GM10248 (cell line): ENCODE results near the gene NOTO.
"Not testable (repeated sequence)": the region's sequence is repeated elsewhere in the genome, so short reads cannot be mapped to it uniquely, and the experiment has no call there.

ENCODE experiments used
- CTCF ChIA-PET: fragments of 300-600 bp; sonication (Branson Sonifier 250); formaldehyde crosslinking; extraction: SDS; loops from one replicate; lab custom pipeline; 2021; ENCODE audit warnings: antibody characterized with exemption; lab: Yijun Ruan, JAX
- POLR2A ChIA-PET: fragments of 350-650 bp; sonication (Branson Sonifier 250); formaldehyde crosslinking; extraction: SDS; loops from one replicate; lab custom pipeline; 2020; ENCODE audit warnings: antibody characterized with exemption; lab: Yijun Ruan, JAX
- DNase-seq: peaks from one replicate; pipeline ENCODE4 v3.0.0; 2012; ENCODE audit errors: extremely low spot score
- TF ChIP-seq, protein P1 (sequence below): IDR thresholded peaks from 2 replicates; pipeline ENCODE4 v1.5.1; 2012; ENCODE audit warnings: mild to moderate bottlenecking, low read depth; ENCODE audit errors: extremely low read depth, missing control alignments, control extremely low read depth

NOTO gene

DNA sequence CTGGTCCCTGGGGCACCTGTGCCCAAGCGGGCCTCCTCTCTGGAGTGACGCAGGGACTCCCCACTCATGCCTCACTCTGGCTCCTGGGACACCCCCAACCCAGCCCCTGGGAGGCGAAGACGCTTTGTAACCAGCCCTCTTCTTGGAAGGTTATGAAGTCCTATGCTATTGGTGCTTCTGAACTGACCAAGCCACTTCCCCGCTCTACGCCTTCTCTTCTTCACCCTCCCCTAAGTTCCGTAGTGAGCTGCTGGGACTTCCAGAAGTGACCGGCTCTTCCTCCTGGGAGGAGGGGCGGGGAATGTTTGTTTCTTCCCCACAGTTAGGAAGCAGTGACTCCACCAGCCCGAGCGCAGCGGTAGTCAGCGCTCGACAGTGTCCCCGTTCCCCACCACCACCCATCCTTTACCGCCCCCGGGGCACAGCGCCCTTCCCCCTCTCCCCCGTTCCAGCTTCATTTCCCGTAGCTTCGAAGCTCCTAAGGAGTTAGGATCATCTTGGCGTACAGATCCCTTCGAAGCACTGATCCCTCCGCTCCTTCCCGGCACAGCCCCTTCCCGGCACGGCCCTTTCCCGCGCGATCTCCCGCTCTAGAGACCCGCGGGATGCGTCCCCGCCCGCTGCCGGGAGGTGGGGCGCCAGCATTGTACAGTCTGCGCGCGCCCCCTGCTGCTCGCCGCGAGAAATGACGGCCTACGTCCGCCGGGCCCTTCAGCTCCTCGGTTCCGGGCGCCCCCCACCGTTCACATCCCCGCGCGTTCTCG is 25.3 kb upstream of the NOTO start:
- TF ChIP-seq, protein P1, sequence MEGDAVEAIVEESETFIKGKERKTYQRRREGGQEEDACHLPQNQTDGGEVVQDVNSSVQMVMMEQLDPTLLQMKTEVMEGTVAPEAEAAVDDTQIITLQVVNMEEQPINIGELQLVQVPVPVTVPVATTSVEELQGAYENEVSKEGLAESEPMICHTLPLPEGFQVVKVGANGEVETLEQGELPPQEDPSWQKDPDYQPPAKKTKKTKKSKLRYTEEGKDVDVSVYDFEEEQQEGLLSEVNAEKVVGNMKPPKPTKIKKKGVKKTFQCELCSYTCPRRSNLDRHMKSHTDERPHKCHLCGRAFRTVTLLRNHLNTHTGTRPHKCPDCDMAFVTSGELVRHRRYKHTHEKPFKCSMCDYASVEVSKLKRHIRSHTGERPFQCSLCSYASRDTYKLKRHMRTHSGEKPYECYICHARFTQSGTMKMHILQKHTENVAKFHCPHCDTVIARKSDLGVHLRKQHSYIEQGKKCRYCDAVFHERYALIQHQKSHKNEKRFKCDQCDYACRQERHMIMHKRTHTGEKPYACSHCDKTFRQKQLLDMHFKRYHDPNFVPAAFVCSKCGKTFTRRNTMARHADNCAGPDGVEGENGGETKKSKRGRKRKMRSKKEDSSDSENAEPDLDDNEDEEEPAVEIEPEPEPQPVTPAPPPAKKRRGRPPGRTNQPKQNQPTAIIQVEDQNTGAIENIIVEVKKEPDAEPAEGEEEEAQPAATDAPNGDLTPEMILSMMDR = peak; percentile 98
- DNase-seq = peak; percentile 94
- ChIA-PET POLR2A (no interaction called here), CTCF (interaction anchor here (0.6 to 5.9 kb wide), 80 partner anchors 8 to 1646 kb away, joined by 3 to 136 read pairs (median 5); partner anchors contain the start of genes CCT7, EGR4, EMX1 and PRADC1)

DNA sequence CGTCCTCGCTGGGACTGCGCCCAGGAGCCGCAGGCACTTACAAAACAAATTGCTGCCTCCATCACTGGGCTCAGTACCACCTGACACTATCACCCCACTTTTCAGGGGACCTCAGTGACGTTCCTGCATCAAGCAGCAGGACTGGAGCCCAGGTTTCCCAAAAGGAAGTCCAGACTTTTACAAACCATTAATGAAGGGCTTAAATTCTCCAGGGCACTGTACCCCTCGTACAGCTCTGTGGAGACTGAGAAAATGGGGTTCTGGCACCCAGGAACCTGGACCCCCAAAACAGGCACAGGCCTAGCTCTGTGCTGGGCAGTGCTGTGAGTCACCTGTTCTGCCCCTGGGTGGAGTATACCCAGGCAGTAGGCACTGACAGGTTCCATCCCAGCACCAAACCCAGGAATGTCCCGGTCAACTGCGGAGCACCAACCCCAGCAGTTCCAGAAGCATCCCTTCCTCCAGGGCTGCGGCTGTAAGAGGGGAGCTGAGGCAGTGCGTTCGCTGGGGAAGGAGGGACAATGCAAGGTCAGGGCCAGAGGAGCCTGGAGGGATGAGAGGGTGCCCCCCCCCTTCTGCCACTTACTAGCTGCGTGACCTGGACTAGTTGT is 24.6 kb upstream of the NOTO start:
- TF ChIP-seq, protein P1 = no peak
- CTCF ChIA-PET = interaction anchor here (0.6 to 5.9 kb wide), 73 partner anchors 9 to 1647 kb away, joined by 3 to 136 read pairs (median 5); partner anchors contain the start of genes CCT7, EGR4, EMX1 and PRADC1
- DNase-seq = no peak
- POLR2A ChIA-PET = no interaction called here

DNA sequence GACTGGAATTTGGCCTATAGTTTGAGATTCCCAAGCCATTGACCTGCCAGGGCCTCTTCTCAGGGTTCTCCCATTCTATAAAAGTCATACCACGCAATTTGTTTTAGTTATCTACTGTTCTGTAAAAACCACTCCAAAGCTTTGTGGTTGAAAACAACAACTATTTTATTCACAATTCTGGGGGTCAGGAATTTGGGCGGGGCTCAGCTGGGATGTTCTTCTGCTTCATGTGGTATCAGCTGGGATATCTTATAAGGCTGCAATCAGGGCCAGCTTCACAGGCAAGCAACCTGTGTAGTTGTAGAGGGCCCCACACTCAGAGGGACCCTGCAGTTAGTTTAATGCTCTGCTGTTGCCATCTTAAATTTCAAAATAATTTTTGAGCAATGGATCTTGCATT is 16.4 kb upstream of the NOTO start:
- ChIA-PET CTCF (interaction anchor here (0.8 to 4.9 kb wide), 3 partner anchors 8 to 293 kb away, joined by 3 to 48 read pairs (median 11); no protein-coding TSS in a partner anchor), POLR2A (no interaction called here)
- TF ChIP-seq, protein P1 = no peak
- DNase-seq = no peak

DNA sequence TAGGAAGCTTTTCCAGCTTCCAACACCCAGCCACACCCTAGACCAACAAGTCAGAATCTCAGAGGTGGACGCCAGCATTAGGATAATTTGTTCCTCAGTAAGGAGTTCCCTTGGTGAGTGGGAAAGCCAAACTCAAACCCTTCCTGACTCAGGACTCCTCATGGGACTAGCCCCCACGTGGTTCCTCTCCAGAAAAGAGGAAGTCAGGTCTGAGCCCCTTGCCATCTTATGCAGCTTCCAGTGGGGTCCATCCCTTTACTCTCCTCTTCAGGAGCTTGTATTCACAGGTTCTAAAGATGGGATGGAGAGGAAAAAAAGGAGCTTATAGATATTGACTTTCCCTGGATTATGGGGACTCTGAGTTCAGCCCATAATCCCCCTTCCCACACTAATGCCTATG is 14.8 kb upstream of the NOTO start:
- TF ChIP-seq, protein P1 = no peak
- ChIA-PET CTCF (interaction anchor here (1.1 to 4.9 kb wide), 3 partner anchors 10 to 194 kb away, joined by 5 to 48 read pairs (median 11); no protein-coding TSS in a partner anchor), POLR2A (no interaction called here)
- DNase-seq = no peak

DNA sequence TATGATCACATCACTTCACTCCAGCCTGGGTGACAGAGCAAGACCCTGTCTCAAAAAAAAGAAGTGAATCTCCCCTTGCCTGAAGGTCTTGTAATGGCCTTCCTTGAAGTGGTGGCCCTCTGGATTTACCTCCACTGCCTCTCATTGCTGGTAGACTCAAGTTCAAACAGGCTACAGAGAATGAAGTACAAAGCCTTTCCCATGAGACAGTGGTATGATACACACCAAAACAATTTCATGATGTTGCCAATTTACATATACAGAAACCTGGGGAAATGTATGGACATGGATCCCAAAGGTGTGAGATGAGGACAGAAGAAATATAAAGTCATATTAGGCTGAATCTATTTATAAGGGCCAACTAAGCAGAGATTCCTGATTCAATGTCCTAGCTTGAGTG is 4.8 kb upstream of the NOTO start:
- POLR2A ChIA-PET = no interaction called here
- CTCF ChIA-PET = interaction anchor here (0.7 to 1.8 kb wide), 2 partner anchors 15 to 257 kb away, joined by 3 to 5 read pairs; no protein-coding TSS in a partner anchor
- no peak for DNase-seq
- TF ChIP-seq, protein P1 = no peak

DNA sequence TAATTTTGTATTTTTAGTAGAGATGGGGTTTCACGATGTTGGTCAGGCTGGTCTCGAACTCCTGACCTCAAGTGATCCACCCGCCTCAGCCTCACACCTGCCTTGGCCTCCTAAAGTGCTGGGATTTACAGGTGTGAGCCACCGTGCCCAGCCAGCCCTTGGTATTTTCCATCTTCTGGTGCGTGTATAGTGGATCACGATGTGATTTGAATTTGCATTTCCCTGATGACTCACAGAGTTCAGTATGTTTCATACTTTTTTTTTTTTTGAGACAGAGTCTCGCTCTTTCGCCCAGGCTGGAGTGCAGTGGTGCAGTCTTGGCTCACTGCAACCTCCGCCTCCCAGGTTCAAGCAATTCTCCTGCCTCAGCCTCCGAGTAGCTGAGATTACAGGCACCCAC is 2.1 kb upstream of the NOTO start:
- POLR2A ChIA-PET, DNase-seq: not testable (repeated sequence)
- CTCF ChIA-PET = interaction anchor here (1.7 to 1.9 kb wide), 2 partner anchors 12 to 23 kb away, joined by 5 read pairs; no protein-coding TSS in a partner anchor
